Motor neuron (in vitro differentiated cells): Measurements from ENCODE around the gene SDK1. TPM values are rescaled to one million over a fixed set of nuclear protein-coding genes. Genes with fewer than 3 reads are reported as not detected.
"Not testable (repeated sequence)": the region's sequence is repeated elsewhere in the genome, so short reads cannot be mapped to it uniquely, and the experiment has no call there.

Experiments used
- ATAC-seq, 8 experiments: fragments of 200-7000 bp; cut with Tn5 transposase; replicated peaks in 6 of 8; 2 replicates each; pipeline ENCODE4 v1.8.0; 2021; ENCODE audit warnings: mild to moderate bottlenecking in 8 of 8, moderate library complexity in 8 of 8
- H3K27ac ChIP-seq, 2 donors: fragments of 250-450 bp; sonication (Bioruptor Pico); 2 replicates each; pipeline ENCODE4 v1.9.0; 2021; ENCODE audit warnings: antibody characterized with exemption in 2 of 2, mild to moderate bottlenecking in 2 of 2, moderate library complexity in 1 of 2
- H3K4me1 ChIP-seq, 2 donors: fragments of 250-450 bp; sonication (Bioruptor Pico); replicated peaks in 1 of 2; 2 replicates each; pipeline ENCODE4 v1.6.1; 2021; ENCODE audit warnings: antibody characterized with exemption in 2 of 2, mild to moderate bottlenecking in 2 of 2, moderate library complexity in 1 of 2
- H3K4me3 ChIP-seq, 5 donors: fragments of 250-450 bp; sonication (Bioruptor Pico); 2 replicates each; pipeline ENCODE4 v1.9.0; 2021; ENCODE audit warnings: antibody characterized with exemption in 5 of 5, mild to moderate bottlenecking in 5 of 5, moderate library complexity in 4 of 5
- WGBS, 10 experiments: fragments of 450-650 bp; shearing (Covaris generic); methylation state at CpG; one replicate each; pipeline ENCODE4 v1.0.0; 2022; 5-methylcytosine and 5-hydroxymethylcytosine counted together
- in situ Hi-C, 9 experiments: fragments of 400-800 bp; cut with MboI; loops; one replicate each; pipeline ENCODE4 v1.15.0; 2021; ENCODE audit warnings: low sequenced_read_pairs in 9 of 9, low pct_unique_long_range_greater_than_20kb in 2 of 9; ENCODE audit not compliant: unreplicated experiment in 9 of 9
- total RNA-seq, 8 experiments: library from RNA; unstranded; fragments of 300-600 nt; gene quantifications; 2 replicates each; pipeline versions ENCODE4 v1.2.3 to v1.2.4, GENCODE V29; 2022

SDK1 gene
- total RNA-seq, 8 experiments from 2014 or later = 0.66 to 30.6 (median 8.0) TPM

GRCh38 chr7:4260116-4260515 is 959.1 kb downstream of the SDK1 start:
- H3K4me1 ChIP-seq, in situ Hi-C loops, H3K4me3 ChIP-seq, H3K27ac ChIP-seq, ATAC-seq: not testable (repeated sequence)
- WGBS, 10 experiments = 87 to 94% methylated on average over 3 of the region's 15 CpGs; no CpG with 5 or more reads in 8 of the 10 experiments

GRCh38 chr7:4260867-4261600 is 960.0 kb downstream of the SDK1 start:
- no peaks in the 10 kb centered on the region for H3K4me1 ChIP-seq
- H3K4me3 ChIP-seq = no peak overlapping the region
- in situ Hi-C loops = no loop called here
- ATAC-seq = peak in 4 of 8 experiments; percentile 31 to 64 (median 54)
- H3K27ac ChIP-seq = no peak overlapping the region
- WGBS, 10 experiments = 20 to 100% (median 82%) methylated on average over 1 to 6 of the region's 19 CpGs; no CpG with 5 or more reads in 2 of the 10 experiments

GRCh38 chr7:4261601-4261960 is 960.5 kb downstream of the SDK1 start:
- H3K27ac ChIP-seq = no peak overlapping the region
- ATAC-seq = peak in 2 of 8 experiments; percentile 24 to 30
- in situ Hi-C loops = no loop called here
- no peak overlapping the region for H3K4me3 ChIP-seq
- WGBS, 10 experiments = 40 to 100% (median 75%) methylated on average over 1 to 8 of the region's 11 CpGs; no CpG with 5 or more reads in 6 of the 10 experiments
- H3K4me1 ChIP-seq = no peaks in the 10 kb centered on the region

DNA sequence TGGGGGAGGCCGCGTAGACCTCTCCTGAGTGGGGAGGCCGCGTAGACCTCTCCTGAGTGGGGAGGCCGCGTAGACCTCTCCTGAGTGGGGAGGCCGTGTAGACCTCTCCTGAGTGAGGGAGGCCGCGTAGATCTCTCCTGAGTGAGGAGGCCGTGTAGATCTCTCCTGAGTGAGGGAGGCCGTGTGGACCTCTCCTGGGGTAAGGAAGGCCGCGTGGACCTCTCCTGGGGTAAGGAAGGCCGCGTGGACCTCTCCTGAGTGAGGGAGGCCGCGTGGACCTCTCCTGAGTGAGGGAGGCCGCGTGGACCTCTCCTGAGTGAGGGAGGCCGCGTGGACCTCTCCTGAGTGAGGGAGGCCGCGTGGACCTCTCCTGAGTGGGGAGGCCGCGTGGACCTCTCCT is 963.2 kb downstream of the SDK1 start:
- H3K27ac ChIP-seq, in situ Hi-C loops, H3K4me1 ChIP-seq, ATAC-seq, H3K4me3 ChIP-seq: not testable (repeated sequence)
- WGBS, 10 experiments = 84% methylated on average over 7 of the region's 25 CpGs; no CpG with 5 or more reads in 9 of the 10 experiments

- Histone ChIP-seq H3K4me1 (no peaks in the 10 kb centered on the region), H3K27ac (no peak overlapping the region), H3K4me3 (no peak overlapping the region)
- 66 to 95% (median 87%) methylated on average over 4 to 8 of the region's 43 CpGs; no CpG with 5 or more reads in 4 of the 10 experiments for WGBS, 10 experiments
- in situ Hi-C loops = no loop called here
- no peak for ATAC-seq
These were observed 964.0 kb downstream of the SDK1 start for GRCh38 chr7:4265066-4265465.

DNA sequence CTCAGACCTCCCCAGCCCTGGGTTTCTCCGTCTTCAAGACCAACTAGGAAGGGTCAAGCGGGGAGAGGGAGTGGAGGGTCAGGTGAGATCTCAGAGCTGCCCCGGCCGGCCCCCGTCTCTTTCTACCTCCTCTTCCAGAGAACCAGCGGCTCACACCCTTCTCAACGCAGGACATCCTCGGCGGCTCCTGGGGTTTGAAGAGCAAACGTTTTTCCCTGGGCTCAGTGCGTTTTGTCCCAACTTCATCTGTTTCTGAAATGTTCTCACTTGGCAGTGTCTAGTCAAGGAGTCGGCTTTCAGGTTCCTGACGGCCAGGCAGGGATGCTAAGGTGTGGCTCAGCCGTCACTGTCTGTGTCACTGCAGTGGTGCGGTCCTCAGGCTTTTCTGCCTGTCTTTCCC is 964.6 kb downstream of the SDK1 start:
- in situ Hi-C loops = no loop called here
- ATAC-seq = no peak
- H3K27ac ChIP-seq = no peak overlapping the region
- 32 to 100% (median 71%) methylated on average over 1 to 8 of the region's 15 CpGs; no CpG with 5 or more reads in 4 of the 10 experiments for WGBS, 10 experiments
- no peak overlapping the region for H3K4me3 ChIP-seq
- no peaks in the 10 kb centered on the region for H3K4me1 ChIP-seq

DNA sequence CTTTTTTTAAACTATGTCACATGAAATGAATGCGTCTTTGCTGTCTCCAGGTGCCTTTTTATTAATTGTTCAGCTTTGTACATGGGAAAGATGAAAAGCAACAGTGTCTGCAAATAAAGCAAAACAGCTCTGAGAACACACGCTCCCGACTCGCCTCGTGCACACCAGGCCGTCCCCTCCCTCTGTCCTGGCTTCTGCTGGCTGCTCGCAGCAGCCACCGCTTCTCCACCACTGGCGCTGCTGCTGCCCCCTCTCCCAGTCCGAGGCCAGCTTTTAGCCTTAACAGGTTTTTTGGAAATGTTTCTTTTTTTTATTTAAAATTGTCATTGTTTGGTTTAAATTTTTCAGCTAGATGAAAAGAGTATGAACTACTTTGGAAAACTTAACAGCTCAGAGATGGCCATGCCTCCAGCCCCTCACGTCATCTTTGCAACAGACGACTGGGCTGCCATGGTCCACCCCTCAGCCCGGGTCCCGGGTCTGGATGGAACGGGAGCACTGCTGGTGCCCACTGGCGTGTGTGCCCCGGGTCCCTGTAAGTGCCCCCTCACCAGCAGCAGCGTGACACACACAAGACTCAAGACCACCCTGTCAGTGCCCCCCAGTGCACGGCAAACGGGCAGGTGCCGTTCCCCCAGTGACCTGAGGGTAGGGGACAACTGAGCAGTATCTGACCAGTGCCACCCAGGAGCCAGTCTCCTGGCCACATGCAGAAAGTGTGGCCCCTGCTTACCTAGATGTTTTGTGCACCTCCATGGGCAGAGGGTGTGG is 965.4 kb downstream of the SDK1 start:
- H3K4me1 ChIP-seq = no peaks in the 10 kb centered on the region
- in situ Hi-C loops = no loop called here
- H3K27ac ChIP-seq = no peak overlapping the region
- no peak overlapping the region for H3K4me3 ChIP-seq
- WGBS, 10 experiments = 13 to 93% (median 69%) methylated on average over 2 to 14 of the region's 21 CpGs
- ATAC-seq = no peak

DNA sequence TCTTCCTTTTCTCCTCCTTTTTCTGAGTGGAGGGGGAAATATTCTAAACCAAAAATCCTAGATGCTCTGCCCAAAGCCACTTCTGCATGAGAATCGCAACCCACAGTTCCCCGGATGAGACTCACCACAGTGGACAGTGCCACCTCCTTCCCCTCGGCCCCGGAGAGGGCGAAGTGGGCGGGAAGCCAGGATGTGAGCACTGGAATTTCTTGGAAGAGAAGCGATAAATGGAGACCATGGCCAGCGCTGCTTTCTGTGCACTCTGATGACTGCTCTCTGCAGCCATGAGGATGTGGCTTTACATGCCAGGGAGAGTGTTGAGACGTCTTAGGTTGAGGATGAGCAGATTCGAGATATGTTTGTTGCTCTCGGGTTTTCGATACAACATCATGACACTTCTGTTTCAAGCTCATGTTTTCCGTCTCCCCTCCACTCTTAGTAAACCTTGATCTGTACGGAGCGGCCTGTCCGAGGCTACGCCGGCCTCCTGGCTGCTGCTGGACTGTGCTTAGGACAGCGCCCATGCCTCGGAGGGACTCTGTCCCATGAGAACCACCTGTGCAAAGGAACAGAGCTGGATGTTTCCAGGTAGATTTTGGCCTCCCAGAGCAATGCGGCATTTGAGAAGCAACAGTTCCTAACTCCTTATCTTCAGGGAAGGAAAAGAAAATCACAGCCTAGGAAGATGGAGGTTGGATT is 966.4 kb downstream of the SDK1 start:
- no peaks in the 10 kb centered on the region for H3K4me1 ChIP-seq
- no peak for ATAC-seq
- no peak overlapping the region for H3K4me3 ChIP-seq
- 30 to 100% (median 84%) methylated on average over 1 to 13 of the region's 21 CpGs; no CpG with 5 or more reads in 2 of the 10 experiments for WGBS, 10 experiments
- H3K27ac ChIP-seq = no peak overlapping the region
- in situ Hi-C loops = no loop called here

DNA sequence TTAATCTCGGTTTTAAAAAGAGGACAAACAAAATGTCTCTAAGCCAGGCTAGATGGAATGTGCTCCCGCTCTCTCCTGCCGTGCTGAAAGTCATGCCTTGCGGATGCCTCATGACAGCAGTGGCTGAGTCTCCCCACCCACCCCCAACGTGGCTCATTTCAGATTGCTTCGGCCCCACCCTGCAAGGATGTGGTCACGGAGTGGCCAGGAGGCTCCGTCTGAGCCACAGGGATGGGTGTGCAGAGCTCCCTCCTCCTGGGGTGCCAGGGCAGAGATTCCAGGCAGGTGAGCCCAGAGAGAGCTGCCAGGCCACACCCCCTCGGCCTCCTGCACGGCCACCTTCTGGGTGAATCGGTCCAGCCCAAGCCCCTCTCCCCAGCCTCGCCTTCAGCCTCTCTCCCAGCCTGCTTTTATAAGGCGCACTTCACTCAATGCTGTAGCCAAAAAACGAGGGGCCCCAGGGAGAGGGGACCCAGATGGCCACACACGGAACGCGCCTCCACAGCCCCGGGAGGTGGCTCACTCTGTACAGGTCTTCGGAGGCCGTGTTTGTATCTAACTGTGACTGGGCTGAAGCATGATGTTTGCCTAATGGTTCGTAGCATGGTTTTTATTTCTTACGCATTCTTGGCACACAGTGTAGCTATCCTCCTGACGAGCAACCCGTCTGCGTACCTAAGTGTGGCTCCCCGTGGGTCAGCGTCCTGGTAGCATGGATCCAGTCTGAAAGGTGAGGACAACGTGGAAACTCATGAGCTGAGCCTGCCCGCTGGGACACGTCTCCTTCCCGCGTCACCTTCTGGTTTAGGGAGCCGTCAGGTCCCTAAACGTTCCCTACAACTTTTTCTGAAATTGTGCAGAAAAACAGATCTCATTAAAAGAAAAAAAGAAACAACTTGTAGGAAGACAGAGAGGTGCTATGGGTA is 967.3 kb downstream of the SDK1 start:
- WGBS, 10 experiments = 13 to 90% (median 84%) methylated on average over 1 to 17 of the region's 34 CpGs; no CpG with 5 or more reads in 3 of the 10 experiments
- no peak for ATAC-seq
- Histone ChIP-seq H3K4me1 (no peaks in the 10 kb centered on the region), H3K27ac (no peak overlapping the region), H3K4me3 (no peak overlapping the region)
- in situ Hi-C loops = no loop called here

GRCh38 chr7:4269086-4269485 is 968.0 kb downstream of the SDK1 start:
- in situ Hi-C loops = no loop called here
- H3K27ac ChIP-seq = no peak overlapping the region
- WGBS, 10 experiments = 72 to 94% (median 85%) methylated on average over 2 to 4 of the region's 9 CpGs; no CpG with 5 or more reads in 6 of the 10 experiments
- no peak for ATAC-seq
- H3K4me1 ChIP-seq = no peaks in the 10 kb centered on the region
- H3K4me3 ChIP-seq = no peak overlapping the region

DNA sequence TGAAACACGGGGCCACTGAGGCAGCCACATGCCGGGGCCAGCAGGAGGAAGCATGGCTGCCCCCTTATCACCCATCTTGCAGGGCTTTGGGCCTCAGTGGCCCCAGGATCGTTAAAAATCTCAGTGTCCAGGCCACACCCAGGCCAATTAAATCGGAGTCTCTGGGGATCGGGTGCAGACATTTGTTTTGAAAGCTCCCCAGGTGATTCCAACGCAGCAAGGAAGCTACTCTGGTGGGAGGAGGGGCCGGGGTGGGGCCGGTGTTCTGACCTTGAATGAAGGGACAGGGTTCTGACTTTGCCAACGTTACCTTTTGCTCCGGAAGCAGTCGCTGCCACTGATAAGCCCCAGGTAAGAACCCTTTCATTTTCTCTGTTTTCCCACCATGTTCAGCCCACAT is 968.7 kb downstream of the SDK1 start:
- no peaks in the 10 kb centered on the region for H3K4me1 ChIP-seq
- in situ Hi-C loops = no loop called here
- no peak overlapping the region for H3K4me3 ChIP-seq
- WGBS, 10 experiments = 20 to 100% (median 67%) methylated on average over 1 to 7 of the region's 11 CpGs; no CpG with 5 or more reads in 2 of the 10 experiments
- ATAC-seq = no peak
- H3K27ac ChIP-seq = no peak overlapping the region

DNA sequence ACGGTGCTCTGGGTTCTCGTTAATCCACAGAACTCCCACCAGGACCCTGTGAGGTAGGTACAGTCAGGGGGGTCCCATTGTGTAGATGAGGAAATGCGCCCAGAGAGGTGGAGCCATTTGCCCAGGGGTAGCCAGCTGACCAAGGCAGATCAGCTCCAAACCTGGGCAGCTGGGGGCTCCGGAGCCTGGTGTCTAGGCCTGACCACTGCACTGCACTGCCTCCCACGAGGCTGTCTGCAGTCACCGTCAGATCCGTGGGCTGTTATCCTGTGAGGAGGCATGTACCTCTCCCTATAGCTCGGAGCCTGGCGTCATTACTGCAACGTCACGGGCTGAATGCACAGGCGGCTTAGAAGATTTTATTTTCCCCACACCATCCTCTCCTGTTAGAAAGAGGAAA is 969.2 kb downstream of the SDK1 start:
- H3K4me1 ChIP-seq = no peaks in the 10 kb centered on the region
- no peak overlapping the region for H3K4me3 ChIP-seq
- in situ Hi-C loops = no loop called here
- no peak overlapping the region for H3K27ac ChIP-seq
- no peak for ATAC-seq
- WGBS, 10 experiments = 20 to 100% (median 91%) methylated on average over 2 to 10 of the region's 12 CpGs; no CpG with 5 or more reads in 4 of the 10 experiments
